Left lung (tissue), 10 donors: ENCODE measurements around the gene CHMP5. TPM values are rescaled to one million over a fixed set of nuclear protein-coding genes. Genes with fewer than 3 reads are reported as not detected.

Experiments used
- ATAC-seq: fragments of 200-7000 bp; cut with Tn5 transposase; one replicate; pipeline ENCODE4 v1.9.1; 2020; ENCODE audit warnings: moderate library complexity
- DNase-seq, 4 donors: peaks; one replicate each; pipeline ENCODE4 v3.0.0-alpha.2; 2013 to 2020
- H3K27ac ChIP-seq, 2 donors: fragments of 200-600 bp; sonication (generic) in 1 of 2; one replicate each; pipeline versions ENCODE4 v1.5.0 to v1.8.0; 2020 to 2021
- H3K27me3 ChIP-seq, 2 donors: fragments of 200-600 bp; sonication (generic) in 1 of 2; one replicate each; pipeline versions ENCODE4 v1.5.0 to v1.8.0; 2020 to 2021
- H3K36me3 ChIP-seq, 2 donors: fragments of 200-600 bp; sonication (generic) in 1 of 2; one replicate each; pipeline versions ENCODE4 v1.5.0 to v1.8.0; 2020 to 2021
- H3K4me1 ChIP-seq, 2 donors: fragments of 200-600 bp; one replicate each; pipeline ENCODE4 v1.8.0; 2021
- H3K4me3 ChIP-seq, 2 donors: fragments of 200-600 bp; sonication (generic) in 1 of 2; one replicate each; pipeline versions ENCODE4 v1.5.0 to v1.8.0; 2020 to 2021; ENCODE audit warnings: mild to moderate bottlenecking in 1 of 2
- H3K9me3 ChIP-seq, 2 donors: fragments of 200-600 bp; sonication (generic) in 1 of 2; one replicate each; pipeline versions ENCODE4 v1.5.0 to v1.8.0; 2020 to 2021
- CTCF ChIP-seq, 2 donors: fragments of 200-600 bp; sonication (generic) in 1 of 2; IDR thresholded peaks; one replicate each; pipeline versions ENCODE4 v1.5.0 to v1.8.0; 2021; ENCODE audit warnings: antibody characterized with exemption in 2 of 2
- intact Hi-C, 2 donors: fragments of 100-400 bp; cut with DNase I; formaldehyde crosslinking; loops; one replicate each; pipeline versions ENCODE4 v1.11.2 to v1.14.2; 2022
- polyA plus RNA-seq, 6 donors: library from polyadenylated mRNA; unstranded; fragments of 120-200 nt; gene quantifications; one replicate each; pipeline ENCODE4 v1.2.1, GENCODE V29; 2013; ENCODE audit not compliant: insufficient read length in 6 of 6
- total RNA-seq, 2 donors: library from RNA; stranded (reverse); fragmentation: NEBNext Ultra II Directional; extraction: Animal tissue kit (Norgen Biotek cat#: 25700); gene quantifications; one replicate each; pipeline ENCODE4 v1.2.1, GENCODE V29; 2021
- donor health status: DM: no; HTN: yes; CAD: no.
- donor health status: DM: no; HTN: no; CAD: no.

CHMP5 gene
- total and polyA plus RNA-seq, 8 donors: 67.4 to 112 (median 95.8) TPM

GRCh38 chr9:33241298-33241697, 23.6 kb upstream of the CHMP5 start:
- intact Hi-C loops: no loop called here
- DNase-seq (no peak), ATAC-seq (no peak)
- no peaks in the 10 kb centered on the region for H3K4me1 ChIP-seq
- no peak overlapping the region for H3K27ac ChIP-seq
- no peaks in the 10 kb centered on the region for H3K27me3 ChIP-seq
- no peaks in the 10 kb centered on the region for H3K36me3 ChIP-seq
- H3K9me3 ChIP-seq: no peaks in the 10 kb centered on the region
- H3K4me3 ChIP-seq: no peak overlapping the region
- no peak for TF ChIP-seq CTCF (IDR thresholded peaks at IDR 0.05)

- no peak overlapping the region for H3K4me3 ChIP-seq
- ATAC-seq (peak; percentile 67), DNase-seq (no peak)
- H3K27ac ChIP-seq: no peak overlapping the region
- H3K9me3 ChIP-seq: no peaks in the 10 kb centered on the region
- no peak for TF ChIP-seq CTCF (IDR thresholded peaks at IDR 0.05)
- intact Hi-C loops: no loop called here
- H3K27me3 ChIP-seq: no peaks in the 10 kb centered on the region
- H3K4me1 ChIP-seq: no peaks in the 10 kb centered on the region
- H3K36me3 ChIP-seq: no peaks in the 10 kb centered on the region
Observed at GRCh38 chr9:33242609-33243134, 22.2 kb upstream of the CHMP5 start.

- DNase-seq: no peak
- H3K27ac ChIP-seq: no peak overlapping the region
- H3K4me3 ChIP-seq: no peak overlapping the region
- ATAC-seq: no peak
- no peaks in the 10 kb centered on the region for H3K4me1 ChIP-seq
- H3K27me3 ChIP-seq: no peaks in the 10 kb centered on the region
- TF ChIP-seq CTCF (IDR thresholded peaks at IDR 0.05): no peak
- H3K9me3 ChIP-seq: no peaks in the 10 kb centered on the region
- intact Hi-C loops: no loop called here
- peaks cover 0 to 10% of the 10 kb centered on the region in 2 donors for H3K36me3 ChIP-seq
Observed at GRCh38 chr9:33244137-33244784, 20.6 kb upstream of the CHMP5 start.

GRCh38 chr9:33245341-33245740, 19.5 kb upstream of the CHMP5 start:
- Histone ChIP-seq H3K27me3 (no peaks in the 10 kb centered on the region), H3K9me3 (no peaks in the 10 kb centered on the region), H3K36me3 (peaks cover 0 to 13% of the 10 kb centered on the region in 2 donors), H3K4me3 (no peak overlapping the region), H3K27ac (no peak overlapping the region), H3K4me1 (no peaks in the 10 kb centered on the region)
- ATAC-seq (no peak), DNase-seq (no peak)
- intact Hi-C loops: no loop called here
- TF ChIP-seq CTCF (IDR thresholded peaks at IDR 0.05): no peak

- H3K9me3 ChIP-seq: no peaks in the 10 kb centered on the region
- H3K27ac ChIP-seq: no peak overlapping the region
- no peaks in the 10 kb centered on the region for H3K27me3 ChIP-seq
- H3K4me1 ChIP-seq: no peaks in the 10 kb centered on the region
- no peak for ATAC-seq
- intact Hi-C loops: no loop called here
- peaks cover 0 to 22% of the 10 kb centered on the region in 2 donors for H3K36me3 ChIP-seq
- no peak for TF ChIP-seq CTCF (IDR thresholded peaks at IDR 0.05)
- no peak for DNase-seq
- H3K4me3 ChIP-seq: no peak overlapping the region
Observed at GRCh38 chr9:33246269-33246860, 18.5 kb upstream of the CHMP5 start.
